Hepatocyte (in vitro differentiated cells): ENCODE measurements around the gene DYNC1LI2.

ENCODE experiments used
- EZH2phosphoT487 ChIP-seq: fragments of 200-600 bp; sonication (generic); IDR thresholded peaks from one replicate; pipeline ENCODE4 v1.6.1; 2018; ENCODE audit warnings: antibody characterized with exemption, mild to moderate bottlenecking, low read depth, moderate library complexity; ENCODE audit not compliant: unreplicated experiment, severe bottlenecking
- TF ChIP-seq, protein P1 (sequence below): fragments of 200-600 bp; sonication (generic); IDR thresholded peaks from 2 replicates; pipeline ENCODE4 v1.5.1; 2016; ENCODE audit warnings: antibody characterized with exemption, mild to moderate bottlenecking; ENCODE audit not compliant: poor library complexity

DNA sequence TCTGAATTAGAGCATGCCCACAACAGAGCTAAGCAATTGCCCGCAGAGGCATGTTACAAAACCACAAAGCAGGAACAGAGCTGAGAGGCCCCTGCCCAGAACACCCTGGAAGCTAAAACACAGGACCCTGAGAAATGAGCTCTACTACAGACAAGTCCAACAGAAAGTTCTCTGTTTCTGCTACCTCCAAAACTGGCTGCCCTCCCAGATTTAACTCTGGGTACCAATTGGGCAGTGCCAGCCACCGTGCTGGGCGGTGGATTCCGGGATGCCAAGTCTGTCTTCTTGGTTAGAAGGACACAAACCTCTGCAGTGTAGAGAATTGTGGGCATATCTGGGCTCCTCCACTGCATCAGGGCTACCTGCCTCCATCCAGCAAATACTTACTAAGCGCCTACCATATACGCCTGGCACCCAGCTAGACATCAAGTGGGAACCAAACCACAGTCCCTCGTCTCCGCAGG is 55.9 kb downstream of the DYNC1LI2 start:
- TF ChIP-seq EZH2phosphoT487 = no peak
- TF ChIP-seq, protein P1, sequence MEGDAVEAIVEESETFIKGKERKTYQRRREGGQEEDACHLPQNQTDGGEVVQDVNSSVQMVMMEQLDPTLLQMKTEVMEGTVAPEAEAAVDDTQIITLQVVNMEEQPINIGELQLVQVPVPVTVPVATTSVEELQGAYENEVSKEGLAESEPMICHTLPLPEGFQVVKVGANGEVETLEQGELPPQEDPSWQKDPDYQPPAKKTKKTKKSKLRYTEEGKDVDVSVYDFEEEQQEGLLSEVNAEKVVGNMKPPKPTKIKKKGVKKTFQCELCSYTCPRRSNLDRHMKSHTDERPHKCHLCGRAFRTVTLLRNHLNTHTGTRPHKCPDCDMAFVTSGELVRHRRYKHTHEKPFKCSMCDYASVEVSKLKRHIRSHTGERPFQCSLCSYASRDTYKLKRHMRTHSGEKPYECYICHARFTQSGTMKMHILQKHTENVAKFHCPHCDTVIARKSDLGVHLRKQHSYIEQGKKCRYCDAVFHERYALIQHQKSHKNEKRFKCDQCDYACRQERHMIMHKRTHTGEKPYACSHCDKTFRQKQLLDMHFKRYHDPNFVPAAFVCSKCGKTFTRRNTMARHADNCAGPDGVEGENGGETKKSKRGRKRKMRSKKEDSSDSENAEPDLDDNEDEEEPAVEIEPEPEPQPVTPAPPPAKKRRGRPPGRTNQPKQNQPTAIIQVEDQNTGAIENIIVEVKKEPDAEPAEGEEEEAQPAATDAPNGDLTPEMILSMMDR = no peak
